Subcutaneous adipose tissue (tissue), 4 donors: ENCODE data around the gene FAM131A. TPM values are rescaled to one million over a fixed set of nuclear protein-coding genes. Genes with fewer than 3 reads are reported as not detected.

ENCODE experiments used
- CTCF ChIP-seq: fragments of 450-650 bp; IDR thresholded peaks from one replicate; pipeline ENCODE4 v1.5.1; 2016; ENCODE audit warnings: low read depth, mild to moderate bottlenecking, control low read depth, antibody characterized with exemption, moderate library complexity
- total RNA-seq, 4 donors: library from RNA; depleted of rRNA; stranded (reverse); fragments of >200 nt; gene quantifications; one replicate each; pipeline ENCODE4 v1.1.0, GENCODE V29; 2016

The FAM131A gene
- total RNA-seq, 4 donors from 2014 or later = 9.8 to 17.1 (median 13.8) TPM

- TF ChIP-seq CTCF = no peak
Measured at GRCh38 chr3:184298759-184299487, 38.5 kb upstream of the FAM131A start, which contains the start of gene PSMD2. TSS of gene PSMD2 (plus strand) at chr3:184299241. CDS start at chr3:184299267, 26 bp downstream.

GRCh38 chr3:184299488-184300377, 37.7 kb upstream of the FAM131A start:
- no peak for TF ChIP-seq CTCF

GRCh38 chr3:184300378-184300720, 37.1 kb upstream of the FAM131A start:
- TF ChIP-seq CTCF = no peak

GRCh38 chr3:184305577-184305976, 31.8 kb upstream of the FAM131A start:
- no peak for TF ChIP-seq CTCF

- no peak for TF ChIP-seq CTCF
Measured at GRCh38 chr3:184306341-184306972, 30.9 kb upstream of the FAM131A start.

GRCh38 chr3:184307915-184308314, 29.5 kb upstream of the FAM131A start:
- TF ChIP-seq CTCF = no peak

- TF ChIP-seq CTCF = no peak
Measured at GRCh38 chr3:184308744-184309143, 28.7 kb upstream of the FAM131A start.
